ENCODE data around the gene GLP1R. TPM values are rescaled to one million over a fixed set of nuclear protein-coding genes. Genes with fewer than 3 reads are reported as not detected.

Gene GLP1R
- total RNA-seq, 1 experiment from 2014 or later = not detected

- no peak for DNase-seq (ENCODE audit: low read depth)
- in situ Hi-C loops (cut with HindIII; ENCODE audit: low pct_unique_long_range_greater_than_20kb, low sequenced_read_pairs) = no loop called here
Observed at GRCh38 chr6:39077882-39078594, 29.5 kb downstream of the GLP1R start.

- no peak for DNase-seq (ENCODE audit: low read depth)
- in situ Hi-C loops (cut with HindIII; ENCODE audit: low pct_unique_long_range_greater_than_20kb, low sequenced_read_pairs) = no loop called here
Observed at GRCh38 chr6:39078695-39079094, 30.1 kb downstream of the GLP1R start.

GRCh38 chr6:39079197-39080125 is 30.9 kb downstream of the GLP1R start:
- in situ Hi-C loops (cut with HindIII; ENCODE audit: low pct_unique_long_range_greater_than_20kb, low sequenced_read_pairs) = no loop called here
- DNase-seq (ENCODE audit: low read depth) = no peak

- in situ Hi-C loops (cut with HindIII; ENCODE audit: low pct_unique_long_range_greater_than_20kb, low sequenced_read_pairs) = no loop called here
- DNase-seq (ENCODE audit: low read depth) = no peak
Observed at GRCh38 chr6:39080246-39080875, 31.8 kb downstream of the GLP1R start.

- DNase-seq (ENCODE audit: low read depth) = no peak
- in situ Hi-C loops (cut with HindIII; ENCODE audit: low pct_unique_long_range_greater_than_20kb, low sequenced_read_pairs) = no loop called here
Observed at GRCh38 chr6:39082310-39082709, 33.7 kb downstream of the GLP1R start.

GRCh38 chr6:39083231-39083634 is 34.7 kb downstream of the GLP1R start:
- no peak for DNase-seq (ENCODE audit: low read depth)
- in situ Hi-C loops (cut with HindIII; ENCODE audit: low pct_unique_long_range_greater_than_20kb, low sequenced_read_pairs) = no loop called here

GRCh38 chr6:39084506-39084905 is 35.9 kb downstream of the GLP1R start:
- DNase-seq (ENCODE audit: low read depth) = no peak
- in situ Hi-C loops (cut with HindIII; ENCODE audit: low pct_unique_long_range_greater_than_20kb, low sequenced_read_pairs) = no loop called here

- DNase-seq (ENCODE audit: low read depth) = no peak
- in situ Hi-C loops (cut with HindIII; ENCODE audit: low pct_unique_long_range_greater_than_20kb, low sequenced_read_pairs) = no loop called here
Observed at GRCh38 chr6:39085129-39085797, 36.7 kb downstream of the GLP1R start.

GRCh38 chr6:39086294-39086693 is 37.7 kb downstream of the GLP1R start:
- DNase-seq (ENCODE audit: low read depth) = no peak
- in situ Hi-C loops (cut with HindIII; ENCODE audit: low pct_unique_long_range_greater_than_20kb, low sequenced_read_pairs) = no loop called here

- in situ Hi-C loops (cut with HindIII; ENCODE audit: low pct_unique_long_range_greater_than_20kb, low sequenced_read_pairs) = no loop called here
- DNase-seq (ENCODE audit: low read depth) = no peak
Observed at GRCh38 chr6:39086711-39087110, 38.1 kb downstream of the GLP1R start.

- no peak for DNase-seq (ENCODE audit: low read depth)
- in situ Hi-C loops (cut with HindIII; ENCODE audit: low pct_unique_long_range_greater_than_20kb, low sequenced_read_pairs) = no loop called here
Observed at GRCh38 chr6:39087197-39087596, 38.6 kb downstream of the GLP1R start.

- DNase-seq (ENCODE audit: low read depth) = no peak
- in situ Hi-C loops (cut with HindIII; ENCODE audit: low pct_unique_long_range_greater_than_20kb, low sequenced_read_pairs) = no loop called here
Observed at GRCh38 chr6:39088331-39088730, 39.8 kb downstream of the GLP1R start.

GRCh38 chr6:39090036-39090435 is 41.5 kb downstream of the GLP1R start:
- DNase-seq (ENCODE audit: low read depth) = no peak
- in situ Hi-C loops (cut with HindIII; ENCODE audit: low pct_unique_long_range_greater_than_20kb, low sequenced_read_pairs) = no loop called here

GRCh38 chr6:39091220-39091619 is 42.6 kb downstream of the GLP1R start:
- in situ Hi-C loops (cut with HindIII; ENCODE audit: low pct_unique_long_range_greater_than_20kb, low sequenced_read_pairs) = no loop called here

GRCh38 chr6:39092124-39092523 is 43.5 kb downstream of the GLP1R start:
- in situ Hi-C loops (cut with HindIII; ENCODE audit: low pct_unique_long_range_greater_than_20kb, low sequenced_read_pairs) = no loop called here
- DNase-seq (ENCODE audit: low read depth) = no peak

More at GRCh38 chr6:39091220-39091619, 42.6 kb downstream of the GLP1R start:
- no peak for DNase-seq (ENCODE audit: low read depth)

GRCh38 chr6:39093149-39093708 is 44.6 kb downstream of the GLP1R start:
- in situ Hi-C loops (cut with HindIII; ENCODE audit: low pct_unique_long_range_greater_than_20kb, low sequenced_read_pairs) = no loop called here

GRCh38 chr6:39095578-39095977 is 47.0 kb downstream of the GLP1R start:
- in situ Hi-C loops (cut with HindIII; ENCODE audit: low pct_unique_long_range_greater_than_20kb, low sequenced_read_pairs) = no loop called here
- DNase-seq (ENCODE audit: low read depth) = no peak

More at GRCh38 chr6:39093149-39093708, 44.6 kb downstream of the GLP1R start:
- no peak for DNase-seq (ENCODE audit: low read depth)

- DNase-seq (ENCODE audit: low read depth) = no peak
- in situ Hi-C loops (cut with HindIII; ENCODE audit: low pct_unique_long_range_greater_than_20kb, low sequenced_read_pairs) = no loop called here
Observed at GRCh38 chr6:39100358-39100757, 51.8 kb downstream of the GLP1R start.

Data from Caki2 (cell line).